DMS53 (cell line): ENCODE measurements around the gene PYHIN1.
"Not testable (repeated sequence)": the region's sequence is repeated elsewhere in the genome, so short reads cannot be mapped to it uniquely, and the experiment has no call there.

Source experiments
- DNase-seq: peaks from one replicate; lab custom pipeline; 2025; lab: John Stamatoyannopoulos, UW

The PYHIN1 gene

GRCh38 chr1:158983235-158983634 lies 51.9 kb downstream of the PYHIN1 start:
- no peak for DNase-seq

- DNase-seq = no peak
Observed at GRCh38 chr1:158984386-158984785, 53.0 kb downstream of the PYHIN1 start.

- DNase-seq = no peak
Observed at GRCh38 chr1:158989424-158989823, 58.1 kb downstream of the PYHIN1 start.

- DNase-seq = no peak
Observed at GRCh38 chr1:158992787-158993312, 61.5 kb downstream of the PYHIN1 start.

GRCh38 chr1:158996998-158997397 lies 65.6 kb downstream of the PYHIN1 start:
- no peak for DNase-seq

GRCh38 chr1:158998037-158998780 lies 66.9 kb downstream of the PYHIN1 start:
- no peak for DNase-seq

- peak; percentile 79 for DNase-seq
Observed at GRCh38 chr1:158998781-158999161, 67.4 kb downstream of the PYHIN1 start.

- no peak for DNase-seq
Observed at GRCh38 chr1:158999316-159000069, 68.1 kb downstream of the PYHIN1 start.

GRCh38 chr1:159000070-159000409 lies 68.7 kb downstream of the PYHIN1 start:
- DNase-seq = no peak

- peak; percentile 31 for DNase-seq
Observed at GRCh38 chr1:159000625-159001024, 69.3 kb downstream of the PYHIN1 start.

- DNase-seq = no peak
Observed at GRCh38 chr1:159005161-159005560, 73.8 kb downstream of the PYHIN1 start.

GRCh38 chr1:159005676-159006075 lies 74.3 kb downstream of the PYHIN1 start:
- DNase-seq = no peak

- DNase-seq = not testable (repeated sequence)
Observed at GRCh38 chr1:159006210-159006807, 75.0 kb downstream of the PYHIN1 start.

GRCh38 chr1:159007726-159008125 lies 76.4 kb downstream of the PYHIN1 start:
- DNase-seq = no peak

GRCh38 chr1:159008744-159009188 lies 77.4 kb downstream of the PYHIN1 start:
- DNase-seq = no peak

- no peak for DNase-seq
Observed at GRCh38 chr1:159009287-159009686, 77.9 kb downstream of the PYHIN1 start.

GRCh38 chr1:159009704-159010361 lies 78.5 kb downstream of the PYHIN1 start, which contains the start of gene IFI16:
TSS of gene IFI16 (plus strand) at chr1:159009907. CDS start at chr1:159014681, 4,774 bp downstream.
- DNase-seq = peak; percentile 22

GRCh38 chr1:159010391-159010790 lies 79.0 kb downstream of the PYHIN1 start:
- no peak for DNase-seq

- DNase-seq = not testable (repeated sequence)
Observed at GRCh38 chr1:159011001-159011400, 79.6 kb downstream of the PYHIN1 start.

GRCh38 chr1:159011751-159012150 lies 80.4 kb downstream of the PYHIN1 start:
- no peak for DNase-seq

GRCh38 chr1:159012495-159012894 lies 81.1 kb downstream of the PYHIN1 start:
- DNase-seq = no peak

GRCh38 chr1:159014003-159014571 lies 82.7 kb downstream of the PYHIN1 start:
- no peak for DNase-seq
